ENCODE measurements around the gene PPP2R3A. TPM values are rescaled to one million over a fixed set of nuclear protein-coding genes. Genes with fewer than 3 reads are reported as not detected.

Gene PPP2R3A
- total RNA-seq, 4 donors from 2014 or later = 6.8 to 9.6 (median 8.2) TPM

DNA sequence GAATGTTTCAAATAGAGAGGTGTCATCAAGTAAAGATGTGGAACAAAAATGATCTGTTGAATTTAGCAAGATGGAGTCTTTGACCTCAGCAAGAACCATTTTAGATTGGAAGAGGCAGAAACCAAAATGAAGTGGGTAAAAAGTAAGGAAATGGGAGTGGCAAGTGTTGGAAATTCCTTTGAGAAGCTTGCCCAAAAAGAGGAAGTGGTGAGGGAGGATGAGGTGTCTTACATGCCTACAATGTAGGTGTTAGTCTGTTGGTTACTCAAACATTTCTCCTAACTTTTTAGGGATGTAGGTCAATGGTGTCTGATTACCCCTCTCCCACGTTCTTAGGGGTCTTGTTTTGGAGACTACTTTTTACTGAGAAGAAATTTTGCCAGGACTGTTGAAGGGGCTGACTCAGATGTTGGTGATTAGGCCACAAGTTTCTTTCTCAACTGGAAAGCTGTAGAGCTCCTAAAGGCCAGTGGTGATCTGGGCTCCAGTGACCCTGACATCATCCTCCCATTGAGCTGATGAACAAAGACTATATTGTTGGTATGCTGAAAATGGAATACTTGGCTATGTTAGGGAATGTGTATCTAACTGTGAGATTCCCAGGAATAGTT lies 5.1 kb downstream of the PPP2R3A start:
- TF ChIP-seq, protein P1, sequence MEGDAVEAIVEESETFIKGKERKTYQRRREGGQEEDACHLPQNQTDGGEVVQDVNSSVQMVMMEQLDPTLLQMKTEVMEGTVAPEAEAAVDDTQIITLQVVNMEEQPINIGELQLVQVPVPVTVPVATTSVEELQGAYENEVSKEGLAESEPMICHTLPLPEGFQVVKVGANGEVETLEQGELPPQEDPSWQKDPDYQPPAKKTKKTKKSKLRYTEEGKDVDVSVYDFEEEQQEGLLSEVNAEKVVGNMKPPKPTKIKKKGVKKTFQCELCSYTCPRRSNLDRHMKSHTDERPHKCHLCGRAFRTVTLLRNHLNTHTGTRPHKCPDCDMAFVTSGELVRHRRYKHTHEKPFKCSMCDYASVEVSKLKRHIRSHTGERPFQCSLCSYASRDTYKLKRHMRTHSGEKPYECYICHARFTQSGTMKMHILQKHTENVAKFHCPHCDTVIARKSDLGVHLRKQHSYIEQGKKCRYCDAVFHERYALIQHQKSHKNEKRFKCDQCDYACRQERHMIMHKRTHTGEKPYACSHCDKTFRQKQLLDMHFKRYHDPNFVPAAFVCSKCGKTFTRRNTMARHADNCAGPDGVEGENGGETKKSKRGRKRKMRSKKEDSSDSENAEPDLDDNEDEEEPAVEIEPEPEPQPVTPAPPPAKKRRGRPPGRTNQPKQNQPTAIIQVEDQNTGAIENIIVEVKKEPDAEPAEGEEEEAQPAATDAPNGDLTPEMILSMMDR (IDR thresholded peaks at IDR 0.05) = no peak
- ATAC-seq (ENCODE audit: low FRiP score) (no peak), DNase-seq (ENCODE audit: low spot score) (no peak)

DNA sequence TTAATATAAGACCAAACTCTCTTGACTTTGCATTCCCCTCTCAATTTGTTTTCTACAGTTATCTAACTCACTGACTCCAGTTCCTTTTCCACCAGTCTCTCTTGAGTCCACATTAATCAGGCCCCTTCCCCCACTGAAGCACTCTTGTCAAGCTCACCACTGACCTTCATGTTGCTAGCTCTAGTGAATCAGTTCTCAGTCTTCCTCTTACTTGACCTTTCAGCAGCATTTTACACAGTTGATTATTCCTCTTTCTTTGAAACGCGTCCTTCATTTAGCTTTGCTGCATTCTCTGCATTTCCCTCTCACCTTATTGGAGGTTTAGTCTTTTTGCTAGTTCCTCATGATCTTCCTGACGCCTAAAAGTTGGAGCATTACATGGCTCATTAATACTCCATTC lies 8.3 kb downstream of the PPP2R3A start:
- no peak for DNase-seq (ENCODE audit: low spot score)
- TF ChIP-seq, protein P1 (IDR thresholded peaks at IDR 0.05) = no peak
- ATAC-seq (ENCODE audit: low FRiP score) = no peak

DNA sequence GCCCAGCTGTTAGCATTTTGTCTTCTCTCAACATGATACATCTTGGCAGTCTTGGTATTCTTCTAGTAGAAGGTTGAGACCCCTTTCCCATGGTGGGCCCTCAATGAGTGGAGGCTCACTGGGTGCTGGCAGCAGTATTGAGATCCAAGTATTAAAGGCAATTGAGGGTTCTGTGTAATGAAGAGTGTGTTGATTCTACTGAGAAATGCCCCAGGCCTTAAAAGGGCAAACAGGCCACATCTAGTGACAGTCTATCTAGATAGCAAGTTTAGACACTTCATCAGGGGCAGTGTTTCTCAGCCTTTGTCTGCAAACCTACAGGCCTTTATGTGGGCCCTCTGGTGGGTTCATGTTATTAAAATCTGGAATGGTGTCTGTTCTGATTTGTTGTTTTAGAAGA lies 9.5 kb downstream of the PPP2R3A start:
- ATAC-seq (ENCODE audit: low FRiP score) = no peak
- TF ChIP-seq, protein P1 (IDR thresholded peaks at IDR 0.05) = no peak

DNA sequence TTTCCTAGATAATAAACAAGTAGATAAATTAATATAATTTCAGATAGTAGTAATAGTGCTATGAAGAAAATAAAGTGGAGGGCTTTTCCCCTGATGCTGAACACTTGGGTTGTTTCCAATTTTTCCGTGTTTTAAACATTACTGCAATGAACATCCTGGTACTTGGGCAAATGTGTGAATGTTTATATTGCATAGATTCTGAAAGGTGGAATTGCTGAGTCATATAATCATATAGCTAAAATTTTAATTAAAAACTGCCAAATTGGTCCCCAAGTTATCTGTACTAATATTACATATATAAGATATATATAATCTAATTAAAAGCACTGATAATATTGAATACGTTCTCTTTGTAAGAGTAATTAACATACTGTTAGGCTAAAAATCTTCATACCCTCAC lies 10.0 kb downstream of the PPP2R3A start:
- ATAC-seq (ENCODE audit: low FRiP score) (no peak), DNase-seq (ENCODE audit: low spot score) (no peak)
- TF ChIP-seq, protein P1 (IDR thresholded peaks at IDR 0.05) = no peak

More for the DNA sequence above, 9.5 kb downstream of the PPP2R3A start:
- DNase-seq (ENCODE audit: low spot score) = no peak

DNA sequence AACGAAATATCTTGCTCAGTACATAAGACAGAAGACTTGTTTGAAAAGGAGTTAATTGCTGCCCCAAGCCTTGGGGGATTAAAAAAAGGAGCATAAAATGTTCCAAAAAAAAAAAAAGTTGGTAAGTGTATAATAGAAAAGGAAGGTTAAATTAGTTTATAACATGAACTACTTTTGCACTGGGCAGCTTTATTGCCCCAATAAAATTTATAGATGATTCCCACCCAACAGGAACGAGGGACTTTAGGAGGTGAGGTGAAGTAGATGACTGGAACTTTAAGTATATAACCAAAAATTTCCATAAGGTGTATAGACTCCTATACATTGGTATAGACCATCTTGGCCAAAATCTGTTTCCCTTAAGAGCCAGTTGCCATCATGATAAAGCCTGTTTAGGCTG lies 14.8 kb downstream of the PPP2R3A start:
- no peak for DNase-seq (ENCODE audit: low spot score)
- TF ChIP-seq, protein P1 (IDR thresholded peaks at IDR 0.05) = no peak
- ATAC-seq (ENCODE audit: low FRiP score) = no peak

DNA sequence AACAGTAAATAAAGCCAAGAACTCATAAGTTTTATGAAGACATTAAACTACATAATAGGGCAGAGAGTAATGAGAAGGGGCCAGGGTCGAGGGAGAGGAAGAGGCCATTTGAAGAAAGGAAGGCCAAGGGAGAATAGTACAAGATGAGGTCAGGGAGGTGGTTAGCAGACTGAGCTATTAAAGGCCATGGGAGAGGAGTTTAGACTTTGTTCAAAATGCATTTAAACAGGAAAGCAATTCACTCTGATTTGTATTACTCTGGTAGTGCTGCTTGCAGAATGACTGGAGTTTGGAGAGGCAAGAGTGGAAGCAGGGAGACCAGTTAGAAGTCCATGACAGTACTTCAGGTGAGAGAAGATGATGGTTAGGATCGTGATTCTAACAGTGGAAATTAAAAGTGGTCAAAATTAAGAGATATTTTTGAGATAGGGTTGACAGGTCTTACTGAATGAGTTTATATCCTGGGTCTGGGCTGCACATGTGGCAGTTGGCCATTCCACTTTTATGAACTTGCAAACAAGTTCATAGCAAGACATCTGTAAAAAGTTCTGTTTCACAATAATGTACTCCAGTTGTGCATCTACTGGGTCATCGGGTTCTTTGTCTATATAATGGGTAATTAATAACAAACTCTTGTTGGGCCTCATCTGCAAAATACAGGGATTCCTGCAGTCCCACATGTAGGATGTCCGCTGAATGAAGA lies 16.3 kb downstream of the PPP2R3A start:
- DNase-seq (ENCODE audit: low spot score) (no peak), ATAC-seq (ENCODE audit: low FRiP score) (no peak)
- TF ChIP-seq, protein P1 (IDR thresholded peaks at IDR 0.05) = no peak

DNA sequence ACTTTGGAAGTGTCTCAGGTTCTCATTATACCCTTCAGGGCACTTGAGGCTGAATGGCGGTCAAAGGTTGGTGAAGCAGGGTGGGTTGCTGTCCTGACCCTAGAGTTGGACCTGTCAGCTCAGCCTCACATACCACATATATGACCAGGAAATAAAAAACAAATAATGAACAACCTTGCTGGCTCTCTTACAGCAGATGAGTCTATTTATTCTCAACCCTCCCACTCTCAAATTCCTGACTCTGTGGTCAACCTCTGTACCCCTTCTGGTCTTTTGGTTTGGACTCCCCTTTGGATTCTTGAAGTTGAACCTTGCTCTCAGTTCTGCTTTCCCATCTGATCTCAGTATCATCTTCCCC lies 16.9 kb downstream of the PPP2R3A start:
- no peak for DNase-seq (ENCODE audit: low spot score)
- TF ChIP-seq, protein P1 (IDR thresholded peaks at IDR 0.05) = no peak
- ATAC-seq (ENCODE audit: low FRiP score) = no peak

Measured in omental fat pad (tissue), 4 donors.